LNCaP clone FGC (cell line): ENCODE results near the gene PDZRN3.

Source experiments
- DNase-seq: peaks from one replicate; pipeline ENCODE4 v3.0.0-alpha.2; 2011; ENCODE audit warnings: low read depth
- H3K4me3 ChIP-seq: 2 replicates; pipeline ENCODE4 v1.5.1; 2011; ENCODE audit warnings: mild to moderate bottlenecking, low read depth, low read length, control low read depth
- TF ChIP-seq, protein P1 (sequence below): IDR thresholded peaks from 2 replicates; pipeline ENCODE4 v1.5.1; 2012; ENCODE audit warnings: mild to moderate bottlenecking; ENCODE audit not compliant: control insufficient read depth, insufficient read depth; ENCODE audit errors: extremely low read depth

PDZRN3 gene

DNA sequence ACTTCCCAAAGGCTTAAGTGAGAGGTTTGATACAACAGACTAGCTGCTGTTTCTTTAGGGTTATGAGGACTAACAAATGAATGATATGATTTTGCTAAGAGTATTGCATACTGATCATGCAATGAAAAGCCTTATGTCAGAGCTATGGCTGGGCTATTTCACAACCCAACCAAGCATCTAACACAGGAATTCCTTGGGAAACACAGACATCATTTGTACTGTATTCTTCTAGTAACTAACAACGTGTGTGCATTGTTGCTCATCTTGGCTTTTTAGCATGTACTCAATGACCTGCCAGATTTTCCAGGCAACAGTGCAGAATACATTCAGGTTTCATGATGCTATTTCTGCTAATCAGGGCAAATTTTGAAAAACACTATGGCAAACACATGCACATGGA, 19.3 kb downstream of the PDZRN3 start:
- TF ChIP-seq, protein P1, sequence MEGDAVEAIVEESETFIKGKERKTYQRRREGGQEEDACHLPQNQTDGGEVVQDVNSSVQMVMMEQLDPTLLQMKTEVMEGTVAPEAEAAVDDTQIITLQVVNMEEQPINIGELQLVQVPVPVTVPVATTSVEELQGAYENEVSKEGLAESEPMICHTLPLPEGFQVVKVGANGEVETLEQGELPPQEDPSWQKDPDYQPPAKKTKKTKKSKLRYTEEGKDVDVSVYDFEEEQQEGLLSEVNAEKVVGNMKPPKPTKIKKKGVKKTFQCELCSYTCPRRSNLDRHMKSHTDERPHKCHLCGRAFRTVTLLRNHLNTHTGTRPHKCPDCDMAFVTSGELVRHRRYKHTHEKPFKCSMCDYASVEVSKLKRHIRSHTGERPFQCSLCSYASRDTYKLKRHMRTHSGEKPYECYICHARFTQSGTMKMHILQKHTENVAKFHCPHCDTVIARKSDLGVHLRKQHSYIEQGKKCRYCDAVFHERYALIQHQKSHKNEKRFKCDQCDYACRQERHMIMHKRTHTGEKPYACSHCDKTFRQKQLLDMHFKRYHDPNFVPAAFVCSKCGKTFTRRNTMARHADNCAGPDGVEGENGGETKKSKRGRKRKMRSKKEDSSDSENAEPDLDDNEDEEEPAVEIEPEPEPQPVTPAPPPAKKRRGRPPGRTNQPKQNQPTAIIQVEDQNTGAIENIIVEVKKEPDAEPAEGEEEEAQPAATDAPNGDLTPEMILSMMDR, result no peak
- H3K4me3 ChIP-seq, result no peak overlapping the region
- DNase-seq, result no peak

GRCh38 chr3:73604451-73604850, 20.3 kb downstream of the PDZRN3 start:
- DNase-seq, result no peak
- TF ChIP-seq, protein P1, result no peak
- H3K4me3 ChIP-seq, result no peak overlapping the region

DNA sequence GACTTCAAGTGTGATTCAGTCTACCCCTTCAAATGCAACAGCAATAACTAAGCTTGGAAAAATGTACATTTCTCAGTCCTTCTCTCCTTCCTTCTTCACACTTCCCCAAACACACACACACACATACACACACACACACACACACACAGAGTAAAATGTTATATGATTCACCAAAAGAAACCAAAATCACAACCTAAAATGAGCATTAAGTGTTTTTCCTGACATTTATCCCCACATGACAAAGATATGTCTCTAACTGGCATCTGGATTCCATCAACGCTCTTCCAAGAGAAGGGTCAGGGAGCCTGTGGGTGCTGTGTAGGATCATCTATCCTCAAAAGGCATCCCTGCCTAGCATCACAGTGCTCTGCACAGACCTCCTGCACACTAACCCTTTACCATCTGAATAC, 21.0 kb downstream of the PDZRN3 start:
- TF ChIP-seq, protein P1, result no peak
- DNase-seq, result no peak
- no peak overlapping the region for H3K4me3 ChIP-seq

GRCh38 chr3:73602170-73602569, 22.6 kb downstream of the PDZRN3 start:
- TF ChIP-seq, protein P1, result no peak
- no peak for DNase-seq
- no peak overlapping the region for H3K4me3 ChIP-seq

DNA sequence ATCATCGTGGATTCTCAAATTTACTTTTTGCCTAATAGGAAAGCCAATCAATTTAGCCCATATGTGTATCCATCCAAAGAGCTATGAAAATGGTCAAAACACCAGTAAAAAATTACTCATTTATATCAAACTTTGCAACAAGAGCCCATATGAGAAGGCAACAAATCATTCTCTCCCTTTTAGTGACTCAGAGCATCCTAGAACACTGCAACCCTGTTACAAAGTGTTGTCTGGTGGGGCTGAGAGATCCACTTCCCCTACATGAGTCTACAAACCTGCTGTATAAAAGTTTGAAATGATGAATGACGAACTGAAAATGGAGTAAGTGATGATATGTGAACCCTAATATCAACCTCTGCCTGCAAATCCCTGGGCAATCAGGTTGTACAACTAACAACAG, 23.3 kb downstream of the PDZRN3 start:
- DNase-seq, result no peak
- no peak overlapping the region for H3K4me3 ChIP-seq
- TF ChIP-seq, protein P1, result no peak

DNA sequence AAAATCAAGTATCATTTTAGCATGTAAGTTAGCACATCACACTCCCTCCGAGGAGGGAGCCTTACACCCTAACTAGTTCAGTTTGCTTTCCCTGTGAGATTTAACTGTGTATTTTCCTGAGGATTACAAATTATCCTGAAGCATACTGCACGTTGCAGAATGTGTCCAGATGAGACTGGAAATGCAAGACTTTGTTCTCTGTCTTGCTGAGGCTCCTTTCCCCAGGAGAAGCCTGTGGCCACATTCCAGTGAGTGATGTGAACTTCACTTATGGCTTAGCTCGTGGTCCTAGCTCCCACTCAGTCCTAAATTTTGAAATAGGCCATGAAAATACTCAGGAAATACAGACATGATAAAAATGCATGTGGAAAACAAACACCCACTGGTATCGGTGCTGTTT, 23.7 kb downstream of the PDZRN3 start:
- TF ChIP-seq, protein P1, result no peak
- no peak overlapping the region for H3K4me3 ChIP-seq
- DNase-seq, result no peak

DNA sequence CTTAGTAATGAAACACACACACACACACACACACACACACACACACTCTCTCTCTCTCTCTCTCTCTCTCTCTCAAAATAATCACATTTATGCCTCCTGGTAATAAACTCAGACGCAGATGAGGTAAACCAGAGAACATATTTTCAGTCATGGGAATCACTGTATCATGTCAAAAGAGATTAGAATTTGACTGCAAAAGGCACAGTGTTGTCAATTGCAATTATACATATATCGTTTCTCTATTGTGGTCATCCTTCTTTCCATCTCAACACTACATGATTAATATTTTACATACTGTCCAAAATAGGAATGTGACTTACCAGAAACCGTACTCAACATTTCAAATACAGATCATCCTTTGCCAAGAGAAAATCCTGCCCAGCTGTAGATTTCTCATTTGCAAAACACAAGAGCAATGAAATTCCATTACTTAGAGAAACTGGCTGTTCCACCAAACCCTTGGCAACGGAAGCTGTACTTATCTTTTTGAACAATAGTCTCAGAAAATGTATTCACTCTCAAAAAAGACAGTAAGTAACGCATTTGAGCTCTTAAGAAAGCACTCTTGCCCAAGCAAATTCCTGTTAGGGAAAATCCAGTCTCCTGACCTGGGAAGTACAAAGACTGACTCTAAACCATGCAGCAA, 24.3 kb downstream of the PDZRN3 start:
- TF ChIP-seq, protein P1, result no peak
- H3K4me3 ChIP-seq, result no peak overlapping the region
- no peak for DNase-seq
